ACC112 (cell line): ENCODE data around the gene GLP1R.
"Not testable (repeated sequence)": the region's sequence is repeated elsewhere in the genome, so short reads cannot be mapped to it uniquely, and the experiment has no call there.

ENCODE experiments used
- H2AFZ ChIP-seq: fragments of 200-600 bp; sonication (generic); one replicate; pipeline ENCODE4 v1.6.0; 2017; ENCODE audit warnings: antibody characterized with exemption, low read length; ENCODE audit not compliant: unreplicated experiment
- H3K27ac ChIP-seq: fragments of 200-600 bp; sonication (generic); 2 replicates; pipeline ENCODE4 v1.5.1; 2014; ENCODE audit warnings: low read depth, mild to moderate bottlenecking, antibody characterized with exemption, low read length, moderate library complexity
- H3K27me3 ChIP-seq: fragments of 200-600 bp; sonication (generic); 2 replicates; pipeline ENCODE4 v1.6.1; 2014; ENCODE audit warnings: mild to moderate bottlenecking, antibody characterized with exemption, low read length, moderate library complexity, mixed read lengths; ENCODE audit not compliant: insufficient read depth
- H3K36me3 ChIP-seq: fragments of 200-600 bp; sonication (generic); 2 replicates; pipeline ENCODE4 v1.6.1; 2016; ENCODE audit warnings: mild to moderate bottlenecking, antibody characterized with exemption, low read length, moderate library complexity, mixed read lengths; ENCODE audit not compliant: insufficient read depth
- H3K4me1 ChIP-seq: fragments of 200-600 bp; sonication (generic); one replicate; pipeline ENCODE4 v1.6.1; 2016; ENCODE audit warnings: low read length, mixed read lengths; ENCODE audit not compliant: insufficient read depth, unreplicated experiment, control insufficient read depth
- H3K4me3 ChIP-seq: fragments of 200-600 bp; sonication (generic); 2 replicates; pipeline ENCODE4 v1.5.1; 2014; ENCODE audit warnings: mild to moderate bottlenecking, low read depth, low read length
- H3K79me2 ChIP-seq: fragments of 200-600 bp; sonication (generic); one replicate; pipeline ENCODE4 v1.6.0; 2016; ENCODE audit warnings: low read length; ENCODE audit not compliant: control insufficient read depth, unreplicated experiment, insufficient read depth

Gene GLP1R

GRCh38 chr6:39130691-39131090, 82.1 kb downstream of the GLP1R start:
- peaks cover 11% of the 10 kb centered on the region; the same call in 1 of the 2 replicates for H3K27me3 ChIP-seq
- no peak overlapping the region for H3K4me3 ChIP-seq
- no peak overlapping the region for H3K27ac ChIP-seq
- H3K36me3 ChIP-seq: no peaks in the 10 kb centered on the region
- H3K4me1 ChIP-seq: no peaks in the 10 kb centered on the region
- no peak overlapping the region for H2AFZ ChIP-seq
- H3K79me2 ChIP-seq: no peaks in the 10 kb centered on the region

DNA sequence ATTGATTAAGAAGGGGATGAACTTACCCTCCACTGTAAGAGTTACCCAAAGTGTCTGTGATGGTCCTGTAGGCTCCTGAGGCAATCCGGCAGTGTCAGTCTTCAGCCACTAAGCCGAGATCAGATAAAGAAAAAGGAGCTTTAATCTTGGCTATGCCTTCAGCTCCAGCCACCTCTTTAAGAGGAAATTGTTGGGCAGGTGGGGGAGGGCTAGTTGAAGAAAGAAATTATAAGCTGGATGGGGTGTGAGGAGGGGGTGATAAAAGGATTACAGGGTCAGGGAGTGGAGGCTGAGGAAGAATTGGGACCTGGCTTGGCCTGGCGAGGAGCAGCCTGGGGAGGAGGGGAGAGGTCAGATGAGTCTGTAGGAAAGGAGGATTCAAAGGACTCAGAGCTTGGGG, 86.2 kb downstream of the GLP1R start:
- peaks cover 14% of the 10 kb centered on the region; the same call in 1 of the 2 replicates for H3K27me3 ChIP-seq
- not testable (repeated sequence) for H3K27ac ChIP-seq, H3K4me1 ChIP-seq

GRCh38 chr6:39136207-39136606, 87.6 kb downstream of the GLP1R start:
- not testable (repeated sequence) for H3K4me1 ChIP-seq, H3K79me2 ChIP-seq, H3K4me3 ChIP-seq, H3K27ac ChIP-seq, H2AFZ ChIP-seq, H3K36me3 ChIP-seq
- H3K27me3 ChIP-seq: peaks cover 23% of the 10 kb centered on the region; the same call in 1 of the 2 replicates

More for the DNA sequence above, 86.2 kb downstream of the GLP1R start:
- H2AFZ ChIP-seq, H3K4me3 ChIP-seq, H3K36me3 ChIP-seq, H3K79me2 ChIP-seq: not testable (repeated sequence)

- Histone ChIP-seq H3K27ac (no peak overlapping the region), H2AFZ (no peak overlapping the region), H3K27me3 (peaks cover 29% of the 10 kb centered on the region; the same call in 1 of the 2 replicates), H3K4me1 (no peaks in the 10 kb centered on the region), H3K79me2 (no peaks in the 10 kb centered on the region), H3K36me3 (no peaks in the 10 kb centered on the region), H3K4me3 (no peak overlapping the region)
Observed at GRCh38 chr6:39137245-39137644, 88.7 kb downstream of the GLP1R start.
